Neural crest cell (in vitro differentiated cells): Measurements from ENCODE around the gene PLAC9. TPM values are rescaled to one million over a fixed set of nuclear protein-coding genes. Genes with fewer than 3 reads are reported as not detected.
A peak's percentile ranks its signal among the peaks of the same experiment; 100 is the strongest.

Source experiments
- DNase-seq: peaks from one replicate; pipeline ENCODE4 v3.0.0; 2021; ENCODE audit warnings: low read depth, mixed read lengths, low spot score
- H3K27ac Mint-ChIP-seq: one replicate; pipeline ENCODE4 v1.8.0; 2021; ENCODE audit warnings: mild to moderate bottlenecking, mixed read lengths; ENCODE audit not compliant: unreplicated experiment
- H3K27me3 Mint-ChIP-seq: 2 replicates; pipeline ENCODE4 v1.8.0; 2021; ENCODE audit warnings: low read depth, mild to moderate bottlenecking, mixed read lengths
- H3K36me3 Mint-ChIP-seq: 2 replicates; pipeline ENCODE4 v1.8.0; 2021; ENCODE audit warnings: low read depth, mild to moderate bottlenecking, mixed read lengths
- H3K4me1 Mint-ChIP-seq: 2 replicates; pipeline ENCODE4 v1.8.0; 2021; ENCODE audit warnings: mixed read lengths
- H3K4me3 Mint-ChIP-seq: one replicate; pipeline ENCODE4 v1.8.0; 2021; ENCODE audit warnings: mild to moderate bottlenecking, mixed read lengths
- H3K9me3 Mint-ChIP-seq: 2 replicates; pipeline ENCODE4 v1.8.0; 2021; ENCODE audit warnings: mixed read lengths
- total RNA-seq: library from RNA; stranded (reverse); gene quantifications from 2 replicates; pipeline ENCODE4 v1.2.1, GENCODE V29; 2021
- TF ChIP-seq, protein P1 (sequence below): fragments of 200-600 bp; sonication (generic); conservative IDR thresholded peaks from 2 replicates; pipeline ENCODE4 v1.5.0; 2021; ENCODE audit warnings: antibody characterized with exemption, mild to moderate bottlenecking

PLAC9 gene
- total RNA-seq, 1 donor from 2014 or later: 27.5 TPM

- TF ChIP-seq, protein P1, sequence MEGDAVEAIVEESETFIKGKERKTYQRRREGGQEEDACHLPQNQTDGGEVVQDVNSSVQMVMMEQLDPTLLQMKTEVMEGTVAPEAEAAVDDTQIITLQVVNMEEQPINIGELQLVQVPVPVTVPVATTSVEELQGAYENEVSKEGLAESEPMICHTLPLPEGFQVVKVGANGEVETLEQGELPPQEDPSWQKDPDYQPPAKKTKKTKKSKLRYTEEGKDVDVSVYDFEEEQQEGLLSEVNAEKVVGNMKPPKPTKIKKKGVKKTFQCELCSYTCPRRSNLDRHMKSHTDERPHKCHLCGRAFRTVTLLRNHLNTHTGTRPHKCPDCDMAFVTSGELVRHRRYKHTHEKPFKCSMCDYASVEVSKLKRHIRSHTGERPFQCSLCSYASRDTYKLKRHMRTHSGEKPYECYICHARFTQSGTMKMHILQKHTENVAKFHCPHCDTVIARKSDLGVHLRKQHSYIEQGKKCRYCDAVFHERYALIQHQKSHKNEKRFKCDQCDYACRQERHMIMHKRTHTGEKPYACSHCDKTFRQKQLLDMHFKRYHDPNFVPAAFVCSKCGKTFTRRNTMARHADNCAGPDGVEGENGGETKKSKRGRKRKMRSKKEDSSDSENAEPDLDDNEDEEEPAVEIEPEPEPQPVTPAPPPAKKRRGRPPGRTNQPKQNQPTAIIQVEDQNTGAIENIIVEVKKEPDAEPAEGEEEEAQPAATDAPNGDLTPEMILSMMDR: peak; percentile 27
- Mint-ChIP-seq H3K4me1 (peaks cover 14% of the 10 kb centered on the region), H3K4me3 (no peak overlapping the region), H3K27ac (no peak overlapping the region), H3K27me3 (no peaks in the 10 kb centered on the region), H3K9me3 (no peaks in the 10 kb centered on the region), H3K36me3 (no peaks in the 10 kb centered on the region)
- no peak for DNase-seq
Observed at GRCh38 chr10:80168679-80169380, 36.3 kb downstream of the PLAC9 start.

- no peak overlapping the region for H3K4me3 Mint-ChIP-seq
- H3K27me3 Mint-ChIP-seq: no peaks in the 10 kb centered on the region
- no peaks in the 10 kb centered on the region for H3K36me3 Mint-ChIP-seq
- TF ChIP-seq, protein P1: no peak
- H3K9me3 Mint-ChIP-seq: no peaks in the 10 kb centered on the region
- H3K27ac Mint-ChIP-seq: no peak overlapping the region
- H3K4me1 Mint-ChIP-seq: peaks cover 10% of the 10 kb centered on the region
- DNase-seq: no peak
Observed at GRCh38 chr10:80170026-80170425, 37.5 kb downstream of the PLAC9 start.

DNA sequence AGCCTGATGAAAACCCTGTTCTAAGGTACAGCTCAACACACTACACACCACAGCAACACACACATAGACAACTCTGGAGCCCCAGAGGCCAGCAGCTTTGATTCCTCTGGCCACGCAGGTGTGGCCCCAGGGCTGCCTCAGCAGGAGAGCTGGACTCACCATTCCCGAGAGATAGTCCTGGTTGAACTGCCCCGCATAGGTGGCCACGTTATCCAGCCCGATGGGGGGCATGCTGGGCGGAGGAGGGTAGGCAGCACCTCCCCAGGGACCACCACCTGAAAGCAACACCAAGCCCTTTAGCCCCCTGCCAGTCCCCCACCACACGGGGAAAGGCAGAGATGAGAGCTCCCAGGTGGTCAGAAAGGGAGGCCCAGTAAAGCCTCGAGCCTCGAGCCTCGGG is 38.1 kb downstream of the PLAC9 start:
- no peak for DNase-seq
- TF ChIP-seq, protein P1: no peak
- Mint-ChIP-seq H3K27me3 (no peaks in the 10 kb centered on the region), H3K4me3 (no peak overlapping the region), H3K4me1 (peaks cover 9% of the 10 kb centered on the region), H3K27ac (no peak overlapping the region), H3K36me3 (no peaks in the 10 kb centered on the region), H3K9me3 (no peaks in the 10 kb centered on the region)

GRCh38 chr10:80171248-80171660 is 38.7 kb downstream of the PLAC9 start:
- no peaks in the 10 kb centered on the region for H3K36me3 Mint-ChIP-seq
- peaks cover 3% of the 10 kb centered on the region for H3K4me1 Mint-ChIP-seq
- H3K4me3 Mint-ChIP-seq: no peak overlapping the region
- H3K27me3 Mint-ChIP-seq: no peaks in the 10 kb centered on the region
- H3K9me3 Mint-ChIP-seq: no peaks in the 10 kb centered on the region
- no peak for DNase-seq
- TF ChIP-seq, protein P1: no peak
- no peak overlapping the region for H3K27ac Mint-ChIP-seq

GRCh38 chr10:80172896-80173295 is 40.4 kb downstream of the PLAC9 start:
- DNase-seq: no peak
- Mint-ChIP-seq H3K27me3 (no peaks in the 10 kb centered on the region), H3K27ac (no peak overlapping the region), H3K9me3 (no peaks in the 10 kb centered on the region), H3K4me1 (peaks cover 7% of the 10 kb centered on the region), H3K36me3 (no peaks in the 10 kb centered on the region), H3K4me3 (no peak overlapping the region)
- TF ChIP-seq, protein P1: no peak
